Measurements from ENCODE around the gene ZNF302.

DNA sequence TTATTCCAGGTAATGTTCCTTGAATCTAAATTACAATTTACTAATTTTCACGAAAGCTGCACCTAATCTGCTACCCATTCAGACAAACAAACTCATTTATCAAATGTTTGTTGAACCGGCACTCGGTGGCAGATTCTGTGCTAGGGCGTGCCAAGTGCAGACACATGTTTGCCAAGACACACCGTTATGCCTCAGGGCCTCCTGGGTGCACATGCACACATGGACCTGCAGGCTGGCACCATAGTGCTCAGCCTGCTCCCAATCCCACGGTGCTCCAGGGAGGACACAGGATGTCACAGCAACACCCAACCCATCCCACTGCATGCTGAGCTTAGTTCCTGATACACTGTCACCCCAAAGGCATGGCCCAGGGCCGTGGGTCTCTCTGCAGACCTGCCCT lies 8.2 kb upstream of the ZNF302 start:
- TF ChIP-seq, protein P1, sequence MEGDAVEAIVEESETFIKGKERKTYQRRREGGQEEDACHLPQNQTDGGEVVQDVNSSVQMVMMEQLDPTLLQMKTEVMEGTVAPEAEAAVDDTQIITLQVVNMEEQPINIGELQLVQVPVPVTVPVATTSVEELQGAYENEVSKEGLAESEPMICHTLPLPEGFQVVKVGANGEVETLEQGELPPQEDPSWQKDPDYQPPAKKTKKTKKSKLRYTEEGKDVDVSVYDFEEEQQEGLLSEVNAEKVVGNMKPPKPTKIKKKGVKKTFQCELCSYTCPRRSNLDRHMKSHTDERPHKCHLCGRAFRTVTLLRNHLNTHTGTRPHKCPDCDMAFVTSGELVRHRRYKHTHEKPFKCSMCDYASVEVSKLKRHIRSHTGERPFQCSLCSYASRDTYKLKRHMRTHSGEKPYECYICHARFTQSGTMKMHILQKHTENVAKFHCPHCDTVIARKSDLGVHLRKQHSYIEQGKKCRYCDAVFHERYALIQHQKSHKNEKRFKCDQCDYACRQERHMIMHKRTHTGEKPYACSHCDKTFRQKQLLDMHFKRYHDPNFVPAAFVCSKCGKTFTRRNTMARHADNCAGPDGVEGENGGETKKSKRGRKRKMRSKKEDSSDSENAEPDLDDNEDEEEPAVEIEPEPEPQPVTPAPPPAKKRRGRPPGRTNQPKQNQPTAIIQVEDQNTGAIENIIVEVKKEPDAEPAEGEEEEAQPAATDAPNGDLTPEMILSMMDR (IDR thresholded peaks at IDR 0.05) = no peak
- TF ChIP-seq POLR2A (IDR thresholded peaks at IDR 0.05) = no peak
